SK-N-SH (cell line): ENCODE results near the gene EHMT2.

Experiments used
- EP300 ChIP-seq, 2 experiments: IDR thresholded peaks; 2 replicates each; pipeline versions ENCODE4 v1.4.0 to v1.6.1; 2012; ENCODE audit warnings: borderline replicate concordance in 1 of 2, low read depth in 1 of 2, low read length in 1 of 2
- POLR2AphosphoS5 ChIP-seq: IDR thresholded peaks from 2 replicates; pipeline ENCODE4 v1.6.1; 2012; ENCODE audit warnings: low read depth, low read length
- RAD21 ChIP-seq: IDR thresholded peaks from 2 replicates; pipeline ENCODE4 v1.6.1; 2012; ENCODE audit warnings: mild to moderate bottlenecking, low read length
- TF ChIP-seq, protein P1 (sequence below): IDR thresholded peaks from 2 replicates; pipeline ENCODE4; 2012
- TF ChIP-seq, protein P2 (sequence below): fragments of 200-600 bp; sonication (generic); IDR thresholded peaks from 2 replicates; pipeline ENCODE4 v1.6.1; 2017; ENCODE audit warnings: antibody characterized with exemption, mild to moderate bottlenecking, moderate library complexity

GRCh38 chr6:31842053-31842452 lies 55.4 kb downstream of the EHMT2 start:
- TF ChIP-seq, protein P1, sequence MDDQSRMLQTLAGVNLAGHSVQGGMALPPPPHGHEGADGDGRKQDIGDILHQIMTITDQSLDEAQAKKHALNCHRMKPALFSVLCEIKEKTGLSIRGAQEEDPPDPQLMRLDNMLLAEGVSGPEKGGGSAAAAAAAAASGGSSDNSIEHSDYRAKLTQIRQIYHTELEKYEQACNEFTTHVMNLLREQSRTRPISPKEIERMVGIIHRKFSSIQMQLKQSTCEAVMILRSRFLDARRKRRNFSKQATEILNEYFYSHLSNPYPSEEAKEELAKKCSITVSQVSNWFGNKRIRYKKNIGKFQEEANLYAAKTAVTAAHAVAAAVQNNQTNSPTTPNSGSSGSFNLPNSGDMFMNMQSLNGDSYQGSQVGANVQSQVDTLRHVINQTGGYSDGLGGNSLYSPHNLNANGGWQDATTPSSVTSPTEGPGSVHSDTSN = no peak
- TF ChIP-seq, protein P2, sequence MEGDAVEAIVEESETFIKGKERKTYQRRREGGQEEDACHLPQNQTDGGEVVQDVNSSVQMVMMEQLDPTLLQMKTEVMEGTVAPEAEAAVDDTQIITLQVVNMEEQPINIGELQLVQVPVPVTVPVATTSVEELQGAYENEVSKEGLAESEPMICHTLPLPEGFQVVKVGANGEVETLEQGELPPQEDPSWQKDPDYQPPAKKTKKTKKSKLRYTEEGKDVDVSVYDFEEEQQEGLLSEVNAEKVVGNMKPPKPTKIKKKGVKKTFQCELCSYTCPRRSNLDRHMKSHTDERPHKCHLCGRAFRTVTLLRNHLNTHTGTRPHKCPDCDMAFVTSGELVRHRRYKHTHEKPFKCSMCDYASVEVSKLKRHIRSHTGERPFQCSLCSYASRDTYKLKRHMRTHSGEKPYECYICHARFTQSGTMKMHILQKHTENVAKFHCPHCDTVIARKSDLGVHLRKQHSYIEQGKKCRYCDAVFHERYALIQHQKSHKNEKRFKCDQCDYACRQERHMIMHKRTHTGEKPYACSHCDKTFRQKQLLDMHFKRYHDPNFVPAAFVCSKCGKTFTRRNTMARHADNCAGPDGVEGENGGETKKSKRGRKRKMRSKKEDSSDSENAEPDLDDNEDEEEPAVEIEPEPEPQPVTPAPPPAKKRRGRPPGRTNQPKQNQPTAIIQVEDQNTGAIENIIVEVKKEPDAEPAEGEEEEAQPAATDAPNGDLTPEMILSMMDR = no peak
- no peak for TF ChIP-seq RAD21
- no peak for TF ChIP-seq POLR2AphosphoS5
- TF ChIP-seq EP300 (IDR thresholded peaks at IDR 0.05; ENCODE audit: borderline replicate concordance in 1 of 2, low read depth in 1 of 2, low read length in 1 of 2) = no peak
